ENCODE measurements around the gene GFOD1.

DNA sequence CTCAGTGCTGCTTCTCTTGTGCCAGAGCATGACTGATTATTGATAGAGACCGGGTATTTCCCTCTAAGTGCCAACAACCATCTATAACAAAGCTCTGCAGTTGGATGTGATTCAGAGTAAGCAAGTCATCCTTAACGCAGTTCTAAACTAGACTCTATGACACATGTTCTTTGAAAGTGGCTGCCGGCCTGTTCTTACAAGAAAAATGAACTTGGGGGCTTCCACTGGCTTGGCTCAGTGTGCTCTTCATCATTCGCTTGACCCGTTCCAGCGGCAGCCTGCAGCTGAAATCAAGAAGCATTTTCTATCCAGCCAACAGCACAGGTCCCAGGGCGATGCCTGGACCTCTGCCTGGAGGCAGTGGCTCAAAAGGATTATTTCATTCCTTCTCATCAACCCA is 29.8 kb downstream of the GFOD1 start:
- TF ChIP-seq, protein P1, sequence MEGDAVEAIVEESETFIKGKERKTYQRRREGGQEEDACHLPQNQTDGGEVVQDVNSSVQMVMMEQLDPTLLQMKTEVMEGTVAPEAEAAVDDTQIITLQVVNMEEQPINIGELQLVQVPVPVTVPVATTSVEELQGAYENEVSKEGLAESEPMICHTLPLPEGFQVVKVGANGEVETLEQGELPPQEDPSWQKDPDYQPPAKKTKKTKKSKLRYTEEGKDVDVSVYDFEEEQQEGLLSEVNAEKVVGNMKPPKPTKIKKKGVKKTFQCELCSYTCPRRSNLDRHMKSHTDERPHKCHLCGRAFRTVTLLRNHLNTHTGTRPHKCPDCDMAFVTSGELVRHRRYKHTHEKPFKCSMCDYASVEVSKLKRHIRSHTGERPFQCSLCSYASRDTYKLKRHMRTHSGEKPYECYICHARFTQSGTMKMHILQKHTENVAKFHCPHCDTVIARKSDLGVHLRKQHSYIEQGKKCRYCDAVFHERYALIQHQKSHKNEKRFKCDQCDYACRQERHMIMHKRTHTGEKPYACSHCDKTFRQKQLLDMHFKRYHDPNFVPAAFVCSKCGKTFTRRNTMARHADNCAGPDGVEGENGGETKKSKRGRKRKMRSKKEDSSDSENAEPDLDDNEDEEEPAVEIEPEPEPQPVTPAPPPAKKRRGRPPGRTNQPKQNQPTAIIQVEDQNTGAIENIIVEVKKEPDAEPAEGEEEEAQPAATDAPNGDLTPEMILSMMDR (IDR thresholded peaks at IDR 0.05; ENCODE audit: poor library complexity, severe bottlenecking): no peak
- TF ChIP-seq, protein P2, sequence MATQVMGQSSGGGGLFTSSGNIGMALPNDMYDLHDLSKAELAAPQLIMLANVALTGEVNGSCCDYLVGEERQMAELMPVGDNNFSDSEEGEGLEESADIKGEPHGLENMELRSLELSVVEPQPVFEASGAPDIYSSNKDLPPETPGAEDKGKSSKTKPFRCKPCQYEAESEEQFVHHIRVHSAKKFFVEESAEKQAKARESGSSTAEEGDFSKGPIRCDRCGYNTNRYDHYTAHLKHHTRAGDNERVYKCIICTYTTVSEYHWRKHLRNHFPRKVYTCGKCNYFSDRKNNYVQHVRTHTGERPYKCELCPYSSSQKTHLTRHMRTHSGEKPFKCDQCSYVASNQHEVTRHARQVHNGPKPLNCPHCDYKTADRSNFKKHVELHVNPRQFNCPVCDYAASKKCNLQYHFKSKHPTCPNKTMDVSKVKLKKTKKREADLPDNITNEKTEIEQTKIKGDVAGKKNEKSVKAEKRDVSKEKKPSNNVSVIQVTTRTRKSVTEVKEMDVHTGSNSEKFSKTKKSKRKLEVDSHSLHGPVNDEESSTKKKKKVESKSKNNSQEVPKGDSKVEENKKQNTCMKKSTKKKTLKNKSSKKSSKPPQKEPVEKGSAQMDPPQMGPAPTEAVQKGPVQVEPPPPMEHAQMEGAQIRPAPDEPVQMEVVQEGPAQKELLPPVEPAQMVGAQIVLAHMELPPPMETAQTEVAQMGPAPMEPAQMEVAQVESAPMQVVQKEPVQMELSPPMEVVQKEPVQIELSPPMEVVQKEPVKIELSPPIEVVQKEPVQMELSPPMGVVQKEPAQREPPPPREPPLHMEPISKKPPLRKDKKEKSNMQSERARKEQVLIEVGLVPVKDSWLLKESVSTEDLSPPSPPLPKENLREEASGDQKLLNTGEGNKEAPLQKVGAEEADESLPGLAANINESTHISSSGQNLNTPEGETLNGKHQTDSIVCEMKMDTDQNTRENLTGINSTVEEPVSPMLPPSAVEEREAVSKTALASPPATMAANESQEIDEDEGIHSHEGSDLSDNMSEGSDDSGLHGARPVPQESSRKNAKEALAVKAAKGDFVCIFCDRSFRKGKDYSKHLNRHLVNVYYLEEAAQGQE (IDR thresholded peaks at IDR 0.05; ENCODE audit: borderline replicate concordance): no peak
- no peak for TF ChIP-seq TAF1 (IDR thresholded peaks at IDR 0.05; ENCODE audit: low read depth)
